Measurements from ENCODE around the gene BIRC6.

- no peak for TF ChIP-seq CTCF (conservative IDR thresholded peaks at IDR 0.05; ENCODE audit: low read length)
- no peak for TF ChIP-seq EZH2phosphoT487 (IDR thresholded peaks at IDR 0.05; ENCODE audit: borderline replicate concordance, low read depth, low read length)
Measured at GRCh38 chr2:32418778-32419177, 62.0 kb downstream of the BIRC6 start.
